ENCODE measurements around the gene EIF5.
A peak's percentile ranks its signal among the peaks of the same experiment; 100 is the strongest.

The EIF5 gene

DNA sequence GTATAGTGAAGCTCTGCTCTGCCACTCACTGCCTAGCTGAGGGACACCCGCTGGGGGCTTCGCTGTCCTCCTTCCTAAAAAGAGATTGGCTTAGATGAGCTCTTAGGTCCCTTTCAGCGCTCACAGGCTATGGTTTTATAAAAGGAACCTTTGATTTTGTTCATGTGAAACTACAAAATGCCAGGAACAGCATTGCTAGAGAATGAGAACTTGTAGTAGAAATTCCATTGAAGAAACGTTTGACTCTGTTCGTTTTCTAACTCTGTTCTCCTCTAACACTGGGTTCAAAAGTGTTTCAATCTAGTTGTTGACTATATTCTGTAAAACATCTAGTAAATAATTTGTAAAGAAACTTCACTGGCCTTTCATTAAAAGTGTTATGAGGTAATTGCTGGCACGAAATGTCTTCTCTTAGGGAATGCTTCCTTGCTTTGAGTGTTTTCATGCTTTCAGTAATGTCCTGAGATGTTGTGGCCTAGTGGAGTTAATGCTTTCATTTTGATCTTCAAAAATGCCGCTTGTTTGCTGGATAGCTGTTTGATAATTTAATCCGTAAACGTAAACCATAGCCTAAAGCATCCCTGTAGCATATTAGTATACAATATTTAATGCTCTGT, 52.8 kb downstream of the EIF5 start:
- TF ChIP-seq EZH2 (IDR thresholded peaks at IDR 0.05) (no peak), POLR2AphosphoS5 (IDR thresholded peaks at IDR 0.05; ENCODE audit: borderline replicate concordance, low read depth, low read length) (no peak; the same call in 1 of the 2 replicates), FOXP2 (optimal IDR thresholded peaks at IDR 0.05; ENCODE audit: control extremely low read depth, extremely low read length, insufficient read depth) (no peak)
- Histone ChIP-seq H3K27ac (peak overlapping the region; percentile 90), H3K9ac (ENCODE audit: insufficient read length) (peak overlapping the region; percentile 89), H3K4me3 (peak overlapping the region; percentile 91), H3K9me3 (ENCODE audit: low read depth, low read length) (no peaks in the 10 kb centered on the region), H3K36me3 (ENCODE audit: insufficient read depth, low read length) (peaks cover 12% of the 10 kb centered on the region; the same call in 1 of the 2 replicates)
- no peak for DNase-seq (ENCODE audit: low read depth, low spot score)

DNA sequence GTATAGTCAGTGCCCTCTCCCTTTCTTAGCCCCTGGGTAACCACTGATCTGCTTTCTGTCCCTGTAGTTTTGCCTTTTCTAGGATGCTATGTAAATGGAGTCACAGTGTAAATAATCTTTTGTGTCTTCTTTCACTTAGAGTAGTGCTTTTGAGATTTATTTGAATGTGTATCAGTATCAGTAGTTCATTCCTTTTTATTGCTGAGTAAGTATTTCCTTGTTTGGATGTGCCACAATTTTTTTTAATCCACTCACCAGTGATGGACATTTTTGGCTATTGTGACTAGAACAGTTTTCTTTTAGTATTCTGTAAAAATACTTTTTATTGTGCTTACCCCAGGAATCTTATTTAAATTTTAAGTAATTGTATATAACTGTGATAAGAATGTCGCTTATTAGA, 54.6 kb downstream of the EIF5 start:
- Histone ChIP-seq H3K9ac (ENCODE audit: insufficient read length) (no peak overlapping the region), H3K36me3 (ENCODE audit: insufficient read depth, low read length) (peaks cover 12% of the 10 kb centered on the region; the same call in 1 of the 2 replicates), H3K27ac (peak overlapping the region; percentile 38), H3K4me3 (peak overlapping the region; percentile 91), H3K9me3 (ENCODE audit: low read depth, low read length) (no peaks in the 10 kb centered on the region)
- DNase-seq (ENCODE audit: low read depth, low spot score) = no peak
- TF ChIP-seq EZH2 (IDR thresholded peaks at IDR 0.05) (no peak), POLR2AphosphoS5 (IDR thresholded peaks at IDR 0.05; ENCODE audit: borderline replicate concordance, low read depth, low read length) (no peak), FOXP2 (optimal IDR thresholded peaks at IDR 0.05; ENCODE audit: control extremely low read depth, extremely low read length, insufficient read depth) (no peak)

DNA sequence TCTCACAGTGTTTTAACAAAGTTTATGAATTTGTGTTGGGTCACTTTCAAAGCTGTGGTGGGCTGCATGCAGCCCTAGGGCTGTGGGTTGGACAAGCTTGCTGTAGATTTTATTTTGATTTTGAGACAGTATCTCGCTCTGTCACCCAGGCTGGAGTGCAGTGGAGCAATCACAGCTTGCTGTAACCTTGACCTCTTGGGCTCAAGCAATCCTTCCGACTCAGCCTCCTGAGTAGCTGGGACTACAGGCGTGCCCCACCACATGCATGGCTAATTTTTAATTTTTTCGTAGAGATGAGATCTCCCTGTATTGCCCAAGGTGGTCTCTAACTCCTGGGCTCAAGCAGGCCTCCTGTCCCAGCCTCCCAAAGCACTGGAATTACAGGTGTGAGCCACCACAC, 56.6 kb downstream of the EIF5 start:
- Histone ChIP-seq H3K27ac (peak overlapping the region; percentile 80), H3K4me3 (no peak overlapping the region), H3K9ac (ENCODE audit: insufficient read length) (no peak overlapping the region), H3K9me3 (ENCODE audit: low read depth, low read length) (no peaks in the 10 kb centered on the region), H3K36me3 (ENCODE audit: insufficient read depth, low read length) (peaks cover 12% of the 10 kb centered on the region; the same call in 1 of the 2 replicates)
- TF ChIP-seq EZH2 (IDR thresholded peaks at IDR 0.05) (no peak), POLR2AphosphoS5 (IDR thresholded peaks at IDR 0.05; ENCODE audit: borderline replicate concordance, low read depth, low read length) (no peak), FOXP2 (optimal IDR thresholded peaks at IDR 0.05; ENCODE audit: control extremely low read depth, extremely low read length, insufficient read depth) (no peak)
- DNase-seq (ENCODE audit: low read depth, low spot score) = no peak

DNA sequence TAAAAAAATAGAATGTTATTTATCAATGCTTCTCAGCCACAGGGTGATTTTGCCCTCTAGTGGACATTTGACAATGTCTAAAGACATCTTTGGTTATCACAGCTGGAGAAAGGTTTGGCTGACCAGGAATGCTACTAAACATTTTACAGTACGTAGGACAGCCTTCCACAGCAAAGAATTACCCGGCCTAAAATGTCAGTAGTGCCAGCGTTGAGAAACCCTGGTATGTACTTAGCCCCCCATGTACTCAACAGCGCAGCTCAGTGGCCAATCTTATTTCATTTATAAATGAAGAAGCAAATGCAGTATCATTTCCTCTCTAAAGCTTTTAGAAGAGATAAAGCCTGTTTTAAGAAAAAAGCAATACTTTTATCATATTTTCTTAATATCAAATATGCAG, 57.0 kb downstream of the EIF5 start:
- H3K36me3 ChIP-seq (ENCODE audit: insufficient read depth, low read length) = peaks cover 12% of the 10 kb centered on the region; the same call in 1 of the 2 replicates
- H3K27ac ChIP-seq = no peak overlapping the region
- TF ChIP-seq FOXP2 (optimal IDR thresholded peaks at IDR 0.05; ENCODE audit: control extremely low read depth, extremely low read length, insufficient read depth) (no peak), EZH2 (IDR thresholded peaks at IDR 0.05) (no peak), POLR2AphosphoS5 (IDR thresholded peaks at IDR 0.05; ENCODE audit: borderline replicate concordance, low read depth, low read length) (no peak)
- H3K9ac ChIP-seq (ENCODE audit: insufficient read length) = no peak overlapping the region
- no peak for DNase-seq (ENCODE audit: low read depth, low spot score)
- H3K9me3 ChIP-seq (ENCODE audit: low read depth, low read length) = no peaks in the 10 kb centered on the region
- H3K4me3 ChIP-seq = no peak overlapping the region

DNA sequence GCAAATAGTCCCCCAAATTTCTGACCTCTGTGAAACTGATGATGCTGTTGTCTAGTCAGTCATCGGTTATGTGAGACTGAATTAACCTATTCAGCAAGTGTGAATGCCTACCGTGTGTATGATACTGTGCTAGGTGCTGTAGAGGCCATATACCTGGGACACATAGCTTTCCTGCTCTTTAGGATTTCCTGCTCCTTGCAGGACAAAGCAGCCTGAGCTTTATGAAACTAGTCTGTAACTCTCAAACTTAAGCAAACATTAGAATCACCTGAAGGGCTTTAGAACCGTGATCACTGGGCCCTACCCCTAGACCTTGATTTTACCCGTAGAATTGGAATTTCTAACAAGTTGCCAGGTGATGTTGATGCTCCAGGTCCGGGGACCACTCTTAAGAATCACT, 58.1 kb downstream of the EIF5 start:
- Histone ChIP-seq H3K27ac (no peak overlapping the region), H3K9ac (ENCODE audit: insufficient read length) (no peak overlapping the region), H3K4me3 (no peak overlapping the region), H3K9me3 (ENCODE audit: low read depth, low read length) (no peaks in the 10 kb centered on the region), H3K36me3 (ENCODE audit: insufficient read depth, low read length) (peaks cover 12% of the 10 kb centered on the region; the same call in 1 of the 2 replicates)
- no peak for DNase-seq (ENCODE audit: low read depth, low spot score)
- no peak for TF ChIP-seq FOXP2 (optimal IDR thresholded peaks at IDR 0.05; ENCODE audit: control extremely low read depth, extremely low read length, insufficient read depth)
- TF ChIP-seq EZH2 (IDR thresholded peaks at IDR 0.05) = no peak
- TF ChIP-seq POLR2AphosphoS5 (IDR thresholded peaks at IDR 0.05; ENCODE audit: borderline replicate concordance, low read depth, low read length) = no peak

DNA sequence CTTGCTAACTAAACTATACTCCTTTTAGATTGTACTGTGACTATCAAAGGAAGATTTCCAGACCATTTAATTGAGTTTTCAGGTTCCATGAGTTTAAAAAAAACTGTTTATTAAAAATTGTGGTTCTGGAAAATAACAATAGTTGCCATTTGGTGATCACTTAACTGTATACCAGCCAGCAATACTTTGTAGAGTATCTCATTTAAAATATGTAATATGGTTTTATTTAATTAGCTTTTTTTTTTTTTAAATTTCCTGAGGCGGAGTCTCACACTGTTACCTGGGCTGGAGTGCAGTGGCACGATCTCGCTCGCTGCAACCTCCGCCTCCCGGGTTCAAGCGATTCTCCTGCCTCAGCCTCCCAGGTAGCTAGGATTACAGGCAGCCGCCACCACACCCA, 58.5 kb downstream of the EIF5 start:
- Histone ChIP-seq H3K9me3 (ENCODE audit: low read depth, low read length) (no peaks in the 10 kb centered on the region), H3K4me3 (no peak overlapping the region), H3K27ac (no peak overlapping the region), H3K9ac (ENCODE audit: insufficient read length) (no peak overlapping the region), H3K36me3 (ENCODE audit: insufficient read depth, low read length) (peaks cover 12% of the 10 kb centered on the region; the same call in 1 of the 2 replicates)
- TF ChIP-seq POLR2AphosphoS5 (IDR thresholded peaks at IDR 0.05; ENCODE audit: borderline replicate concordance, low read depth, low read length) (no peak), FOXP2 (optimal IDR thresholded peaks at IDR 0.05; ENCODE audit: control extremely low read depth, extremely low read length, insufficient read depth) (no peak), EZH2 (IDR thresholded peaks at IDR 0.05) (no peak)
- no peak for DNase-seq (ENCODE audit: low read depth, low spot score)

DNA sequence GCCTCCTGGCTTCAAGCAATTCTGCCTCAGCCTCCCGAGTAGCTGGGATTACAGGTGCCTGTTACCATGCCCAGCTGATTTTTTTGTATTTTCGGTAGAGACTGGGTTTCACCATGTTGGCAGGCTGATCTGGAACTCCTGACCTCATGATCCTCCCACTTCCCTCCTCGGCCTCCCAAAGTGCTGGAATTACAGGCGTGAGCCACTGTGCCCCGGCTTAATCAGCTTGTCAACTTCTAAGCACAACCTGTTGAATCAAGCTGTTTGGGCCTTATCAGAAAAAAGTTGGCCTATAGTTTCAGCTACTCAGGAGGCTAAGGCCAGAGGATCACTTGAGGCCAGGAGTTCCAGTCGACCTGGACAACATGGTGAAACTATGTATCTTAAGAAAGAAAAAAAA, 59.0 kb downstream of the EIF5 start:
- Histone ChIP-seq H3K36me3 (ENCODE audit: insufficient read depth, low read length) (peaks cover 8% of the 10 kb centered on the region; the same call in 1 of the 2 replicates), H3K27ac (peak overlapping the region; percentile 16; the same call in 1 of the 2 replicates), H3K4me3 (no peak overlapping the region), H3K9ac (ENCODE audit: insufficient read length) (no peak overlapping the region), H3K9me3 (ENCODE audit: low read depth, low read length) (no peaks in the 10 kb centered on the region)
- no peak for DNase-seq (ENCODE audit: low read depth, low spot score)
- no peak for TF ChIP-seq FOXP2 (optimal IDR thresholded peaks at IDR 0.05; ENCODE audit: control extremely low read depth, extremely low read length, insufficient read depth)
- TF ChIP-seq EZH2 (IDR thresholded peaks at IDR 0.05) = no peak
- no peak for TF ChIP-seq POLR2AphosphoS5 (IDR thresholded peaks at IDR 0.05; ENCODE audit: borderline replicate concordance, low read depth, low read length)

DNA sequence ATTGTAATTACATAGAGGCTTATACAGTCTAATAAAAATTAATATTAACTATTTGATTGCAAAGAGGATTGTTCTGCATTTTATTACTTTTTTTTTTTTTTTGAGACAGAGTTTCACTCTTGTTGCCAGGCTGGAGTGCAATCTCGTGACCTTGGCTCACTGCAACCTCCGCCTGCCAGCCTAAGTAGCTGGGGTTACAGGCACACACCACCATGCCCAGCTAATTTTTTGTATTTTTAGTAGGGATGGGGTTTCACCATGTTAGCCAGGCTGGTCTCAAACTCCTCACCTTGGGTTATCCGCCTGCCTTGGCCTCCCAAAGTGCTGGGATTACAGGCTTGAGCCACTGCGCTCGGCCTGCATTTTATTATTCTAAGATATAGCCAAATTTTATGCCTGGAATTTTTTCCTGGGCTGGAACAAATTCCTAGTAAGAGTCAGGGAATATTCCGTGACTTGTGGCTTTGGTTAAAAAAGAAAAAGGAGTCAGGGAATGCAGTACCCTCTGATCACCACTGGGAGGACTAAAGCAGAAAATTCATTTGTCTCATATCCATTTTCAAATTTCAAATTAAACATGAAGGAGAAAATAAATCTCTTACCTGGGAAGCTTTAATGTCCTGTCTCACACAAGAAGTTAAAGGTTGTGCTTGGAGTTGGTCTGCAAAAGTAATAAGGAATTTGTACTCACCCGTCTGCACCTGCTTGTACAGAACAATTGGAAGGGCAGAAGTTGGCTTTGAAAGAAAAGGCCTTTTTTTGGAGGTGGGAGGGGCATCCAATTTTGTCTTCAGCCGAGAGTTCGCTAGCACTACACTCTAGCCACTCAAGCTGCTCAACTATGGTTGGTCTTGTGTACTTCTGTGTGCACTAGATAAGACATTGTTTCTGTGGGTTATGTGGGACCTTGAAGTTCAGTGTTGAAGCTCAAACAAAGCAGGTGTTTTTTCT, 59.9 kb downstream of the EIF5 start:
- Histone ChIP-seq H3K9ac (ENCODE audit: insufficient read length) (no peak overlapping the region), H3K27ac (no peak overlapping the region), H3K4me3 (no peak overlapping the region; the same call in 1 of the 2 replicates), H3K36me3 (ENCODE audit: insufficient read depth, low read length) (no peaks in the 10 kb centered on the region), H3K9me3 (ENCODE audit: low read depth, low read length) (no peaks in the 10 kb centered on the region)
- DNase-seq (ENCODE audit: low read depth, low spot score) = no peak
- TF ChIP-seq FOXP2 (optimal IDR thresholded peaks at IDR 0.05; ENCODE audit: control extremely low read depth, extremely low read length, insufficient read depth) = no peak
- no peak for TF ChIP-seq EZH2 (IDR thresholded peaks at IDR 0.05)
- TF ChIP-seq POLR2AphosphoS5 (IDR thresholded peaks at IDR 0.05; ENCODE audit: borderline replicate concordance, low read depth, low read length) = no peak
